AG09319 (cell line): ENCODE results near the gene CEACAM19.

ENCODE experiments used
- DNase-seq: peaks from one replicate; pipeline ENCODE4 v3.0.0-alpha.2; 2010; ENCODE audit warnings: low read depth; ENCODE audit errors: extremely low read depth
- CTCF ChIP-seq: IDR thresholded peaks from 2 replicates; pipeline ENCODE4 v1.5.1; 2011; ENCODE audit warnings: low read depth, mild to moderate bottlenecking, inconsistent platforms, low read length, moderate library complexity

Gene CEACAM19

GRCh38 chr19:44723299-44723951, 52.1 kb downstream of the CEACAM19 start:
- DNase-seq: no peak
- TF ChIP-seq CTCF: no peak

- TF ChIP-seq CTCF: no peak; the same call in none of the 2 replicates
- DNase-seq: no peak
Observed at GRCh38 chr19:44723952-44724319, 52.7 kb downstream of the CEACAM19 start.

DNA sequence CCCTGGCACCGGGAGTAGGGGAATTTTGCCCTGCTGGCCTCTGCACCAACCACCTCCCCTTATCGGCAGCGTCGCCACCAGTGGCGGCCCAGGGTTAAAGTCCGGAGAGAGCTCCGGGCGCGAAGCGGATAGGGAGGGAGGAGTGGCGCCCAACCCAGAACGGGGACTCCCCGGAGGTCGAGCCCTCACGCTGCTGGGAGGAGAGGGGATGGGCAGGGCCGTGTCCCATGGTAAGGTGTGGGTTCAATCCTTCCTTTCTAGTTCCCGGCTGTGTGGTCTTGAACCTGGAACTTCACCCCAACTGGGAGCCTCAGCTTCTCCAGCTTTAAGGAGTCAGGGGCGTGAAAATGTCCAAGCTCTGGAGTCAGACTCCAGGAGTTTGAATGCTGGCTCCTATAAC, 54.0 kb downstream of the CEACAM19 start:
- DNase-seq: no peak
- TF ChIP-seq CTCF: no peak

- no peak for TF ChIP-seq CTCF
- DNase-seq: no peak
Observed at GRCh38 chr19:44725684-44726083, 54.4 kb downstream of the CEACAM19 start.

GRCh38 chr19:44726465-44726864, 55.2 kb downstream of the CEACAM19 start:
- DNase-seq: no peak
- no peak for TF ChIP-seq CTCF

DNA sequence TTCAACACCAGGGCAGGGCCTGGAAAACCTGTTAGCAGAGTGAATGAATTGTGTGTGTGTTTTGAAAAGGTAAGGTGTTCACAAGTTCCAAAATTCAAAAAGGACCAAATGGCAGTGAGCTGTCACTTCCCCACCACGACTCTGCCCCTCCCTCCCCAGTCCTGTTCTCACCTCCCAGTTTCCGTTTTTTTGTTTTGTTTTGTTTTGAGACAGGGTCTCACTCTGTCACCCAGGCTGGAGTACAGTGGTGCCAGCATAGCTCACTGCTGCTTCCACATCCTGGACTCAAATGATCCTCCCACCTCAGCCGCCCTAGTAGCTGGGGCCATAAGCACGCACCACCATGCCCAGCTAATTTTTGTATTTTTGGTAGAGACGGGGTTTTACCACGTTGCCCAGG, 56.9 kb downstream of the CEACAM19 start:
- TF ChIP-seq CTCF: no peak
- no peak for DNase-seq

DNA sequence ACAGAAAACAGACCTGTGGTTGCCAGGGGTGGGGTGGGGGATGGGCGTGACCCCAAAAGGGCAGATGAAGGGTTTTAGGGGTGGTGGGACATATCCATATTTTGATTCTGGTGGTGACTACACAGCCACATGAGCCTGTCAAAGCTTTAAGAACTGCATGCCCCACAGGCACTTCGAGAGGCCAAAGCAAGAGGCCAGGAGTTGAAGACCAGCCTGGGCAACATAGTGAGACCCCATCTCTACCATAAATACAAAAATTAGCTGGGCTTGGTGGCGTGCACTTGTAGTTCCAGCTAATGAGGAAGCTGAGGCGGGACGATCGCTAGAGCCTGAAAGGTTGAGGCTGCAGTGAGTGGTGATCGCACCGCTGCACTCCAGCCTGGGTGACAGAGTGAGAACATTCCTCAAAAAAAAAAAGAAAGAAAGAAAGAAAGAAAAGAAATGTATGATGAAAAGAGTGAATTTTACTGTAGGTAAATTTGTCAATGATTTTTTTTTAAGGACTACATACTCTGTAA, 58.3 kb downstream of the CEACAM19 start:
- TF ChIP-seq CTCF: no peak
- DNase-seq: no peak
